ENCODE data around the gene PRRG2. TPM values are rescaled to one million over a fixed set of nuclear protein-coding genes. Genes with fewer than 3 reads are reported as not detected.

PRRG2 gene
- total and polyA plus RNA-seq, 10 of the 15 experiments (the other 5 are each of a cell fraction or from before 2014, with no cell fraction given) = 0.09 to 2.1 (median 0.86) TPM

GRCh38 chr19:49546825-49547565, 34.1 kb upstream of the PRRG2 start:
- Histone ChIP-seq H4K20me1 (ENCODE audit: control insufficient read depth, insufficient read depth) (no peaks in the 10 kb centered on the region), H3K4me2 (ENCODE audit: control insufficient read depth, insufficient read depth) (no peak overlapping the region; the same call in 1 of the 2 replicates), H3K27ac (ENCODE audit: control insufficient read depth, insufficient read depth) (no peak overlapping the region), H3K9ac (ENCODE audit: control insufficient read depth, insufficient read depth, low read length) (no peak overlapping the region), H3K4me3 (no peak overlapping the region), H3K27me3 (replicated peaks in 1 of 2; ENCODE audit: control insufficient read depth in 2 of 2, insufficient read depth in 2 of 2, low read length in 1 of 2) (no peaks in the 10 kb centered on the region), H3K9me3 (replicated peaks; ENCODE audit: control insufficient read depth, insufficient read depth, low read length) (no peaks in the 10 kb centered on the region), H3K79me2 (ENCODE audit: control insufficient read depth, insufficient read depth, low read length) (no peaks in the 10 kb centered on the region), H2AFZ (ENCODE audit: control insufficient read depth, low read depth, low read length) (no peak overlapping the region), H3K4me1 (ENCODE audit: control insufficient read depth, insufficient read depth, low read length) (no peaks in the 10 kb centered on the region), H3K36me3 (ENCODE audit: control insufficient read depth in 2 of 2, insufficient read depth in 2 of 2, low read length in 1 of 2) (no peaks in the 10 kb centered on the region)
- DNase-seq (ENCODE audit: low read depth, low spot score) (peak; percentile 42), FAIRE-seq (peak; percentile 92), ATAC-seq (peak; percentile 85)
- intact Hi-C loops (cut with micrococcal nuclease; ENCODE audit: unreplicated experiment) = loop anchor here (1.0 to 2.0 kb wide), 2 partner anchors 41 to 74 kb away; no protein-coding TSS in a partner anchor
- BruUV-seq (replicated peaks) = no TSS peak
- ChIA-PET SMC1A (ENCODE audit: uncharacterized antibody, unreplicated experiment) (interaction anchor here (0.5 to 5.4 kb wide), 23 partner anchors 11 to 283 kb away, joined by 3 to 70 read pairs (median 4); partner anchors contain the start of gene FLT3LG), POLR2A (interaction anchor here (0.9 to 1.8 kb wide), 2 partner anchors 47 to 51 kb away, joined by 4 to 7 read pairs; partner anchors contain the start of gene RPS11), RAD21 (ENCODE audit: unreplicated experiment) (interaction anchor here (0.7 to 2.4 kb wide), 15 partner anchors 13 to 129 kb away, joined by 3 to 27 read pairs (median 4); partner anchors contain the start of genes ALDH16A1, FLT3LG and RPL13A), CTCF (interaction anchor here (0.7 to 3.3 kb wide), 38 partner anchors 9 to 321 kb away, joined by 3 to 37 read pairs (median 5); partner anchors contain the start of genes FLT3LG, PIH1D1, PRMT1 and RPL13A)
- 9% methylated on average over 9 of the region's 9 CpGs for WGBS (ENCODE audit: insufficient coverage, insufficient replicate concordance, low lambda C conversion rate, missing lambda C conversion rate)
- in situ Hi-C loops (cut with MboI) = no loop called here
- TF ChIP-seq POLR2AphosphoS5 (IDR thresholded peaks at IDR 0.05; ENCODE audit: low read length) (no peak), SP1 (IDR thresholded peaks at IDR 0.05; ENCODE audit: low read depth, low read length) (peak; percentile 19), CUX1 (IDR thresholded peaks at IDR 0.05; ENCODE audit: insufficient replicate concordance, low read depth, low read length) (no peak), PML (IDR thresholded peaks at IDR 0.05; ENCODE audit: low read length) (no peak), NRF1 (conservative IDR thresholded peaks at IDR 0.05; ENCODE audit: low read depth, low read length) (0 out of 2 replicates have a peak, but pooled peaks have one; percentile 13), IKZF1 (conservative IDR thresholded peaks at IDR 0.05) (peak; percentile 48), IKZF2 (IDR thresholded peaks at IDR 0.05) (0 out of 4 replicates have a peak, but pooled peaks have one; percentile 28 to 52), RB1 (IDR thresholded peaks at IDR 0.05; ENCODE audit: borderline replicate concordance) (peak; percentile 52; the same call in 1 of the 2 replicates), ZNF207 (IDR thresholded peaks at IDR 0.05; ENCODE audit: borderline replicate concordance) (no peak), SMC3 (IDR thresholded peaks at IDR 0.05; ENCODE audit: borderline replicate concordance, low read length) (peak; percentile 94), YY1 (IDR thresholded peaks at IDR 0.05; ENCODE audit: low read depth, low read length) (peak; percentile 59; the same call in 1 of the 2 replicates), NFYA (IDR thresholded peaks at IDR 0.05; ENCODE audit: borderline replicate concordance, low read depth, low read length) (no peak), YBX1 (IDR thresholded peaks at IDR 0.05) (no peak), SUPT20H (IDR thresholded peaks at IDR 0.05; ENCODE audit: borderline replicate concordance, control insufficient read depth, low read depth, low read length) (no peak), RAD21 (IDR thresholded peaks at IDR 0.05; ENCODE audit: insufficient read depth, low read depth, low read length) (peak; percentile 91), MLLT1 (IDR thresholded peaks at IDR 0.05) (no peak)
